ENCODE data around the gene ZNF490. TPM values are rescaled to one million over a fixed set of nuclear protein-coding genes. Genes with fewer than 3 reads are reported as not detected.
A peak's percentile ranks its signal among the peaks of the same experiment; 100 is the strongest.

The ZNF490 gene
- total and polyA plus RNA-seq, 2 donors from 2014 or later: 1.0 to 14.3 TPM

GRCh38 chr19:12638611-12639182 is 28.1 kb upstream of the ZNF490 start:
- no peak for DNase-seq
- no peak for FAIRE-seq
- Histone ChIP-seq H3K9ac (ENCODE audit: low read length in 3 of 3) (no peak overlapping the region), H3K36me3 (ENCODE audit: control insufficient read depth in 2 of 3, insufficient read depth in 3 of 3, low read length in 3 of 3) (no peaks in the 10 kb centered on the region), H3K4me3 (ENCODE audit: low read length in 3 of 3) (no peak overlapping the region), H3K27ac (ENCODE audit: low read depth in 2 of 2, low read length in 2 of 2) (no peak overlapping the region), H3K4me1 (ENCODE audit: control insufficient read depth in 2 of 3, insufficient read depth in 2 of 3, low read depth in 1 of 3, low read length in 3 of 3) (peaks cover 0 to 6% (median 0%) of the 10 kb centered on the region in 3 donors), H3K27me3 (ENCODE audit: control insufficient read depth, insufficient read depth, low read length) (no peaks in the 10 kb centered on the region), H3K9me3 (ENCODE audit: control insufficient read depth in 2 of 3, insufficient read depth in 1 of 3, low read length in 3 of 3) (no peaks in the 10 kb centered on the region)
- no peak for TF ChIP-seq CTCF (IDR thresholded peaks at IDR 0.05; ENCODE audit: borderline replicate concordance, extremely low read depth, insufficient read depth)
- intact Hi-C loops (cut with DNase I): no loop called here

- H3K9me3 ChIP-seq (ENCODE audit: control insufficient read depth in 2 of 3, insufficient read depth in 1 of 3, low read length in 3 of 3): no peaks in the 10 kb centered on the region
- no peak overlapping the region for H3K4me3 ChIP-seq (ENCODE audit: low read length in 3 of 3)
- H3K4me1 ChIP-seq (ENCODE audit: control insufficient read depth in 2 of 3, insufficient read depth in 2 of 3, low read depth in 1 of 3, low read length in 3 of 3): peaks cover 0 to 6% (median 0%) of the 10 kb centered on the region in 3 donors
- no peak overlapping the region for H3K27ac ChIP-seq (ENCODE audit: low read depth in 2 of 2, low read length in 2 of 2)
- peak in 1 of 5 donors; percentile 39 for DNase-seq
- H3K27me3 ChIP-seq (ENCODE audit: control insufficient read depth, insufficient read depth, low read length): no peaks in the 10 kb centered on the region
- no peak for FAIRE-seq
- intact Hi-C loops (cut with DNase I): no loop called here
- H3K36me3 ChIP-seq (ENCODE audit: control insufficient read depth in 2 of 3, insufficient read depth in 3 of 3, low read length in 3 of 3): no peaks in the 10 kb centered on the region
- no peak for TF ChIP-seq CTCF (IDR thresholded peaks at IDR 0.05; ENCODE audit: borderline replicate concordance, extremely low read depth, insufficient read depth)
- no peak overlapping the region for H3K9ac ChIP-seq (ENCODE audit: low read length in 3 of 3)
These were observed 26.0 kb upstream of the ZNF490 start for GRCh38 chr19:12636631-12637030.

GRCh38 chr19:12629215-12629614 is 18.6 kb upstream of the ZNF490 start:
- H3K36me3 ChIP-seq (ENCODE audit: control insufficient read depth in 2 of 3, insufficient read depth in 3 of 3, low read length in 3 of 3): peaks cover 21 to 44% (median 21%) of the 10 kb centered on the region in 3 donors
- no peak for TF ChIP-seq CTCF (IDR thresholded peaks at IDR 0.05; ENCODE audit: borderline replicate concordance, extremely low read depth, insufficient read depth)
- H3K9ac ChIP-seq (ENCODE audit: low read length in 3 of 3): no peak overlapping the region
- H3K9me3 ChIP-seq (ENCODE audit: control insufficient read depth in 2 of 3, insufficient read depth in 1 of 3, low read length in 3 of 3): peaks cover 2 to 16% (median 9%) of the 10 kb centered on the region in 3 donors
- intact Hi-C loops (cut with DNase I): no loop called here
- H3K27ac ChIP-seq (ENCODE audit: low read depth in 2 of 2, low read length in 2 of 2): no peak overlapping the region
- no peaks in the 10 kb centered on the region for H3K4me1 ChIP-seq (ENCODE audit: control insufficient read depth in 2 of 3, insufficient read depth in 2 of 3, low read depth in 1 of 3, low read length in 3 of 3)
- H3K4me3 ChIP-seq (ENCODE audit: low read length in 3 of 3): no peak overlapping the region
- DNase-seq: no peak
- no peak for FAIRE-seq
- H3K27me3 ChIP-seq (ENCODE audit: control insufficient read depth, insufficient read depth, low read length): no peaks in the 10 kb centered on the region

All from kidney (tissue), 14 donors.